ENCODE data around the gene ITPR1.

Gene ITPR1

GRCh38 chr3:4548356-4548755, 55.2 kb downstream of the ITPR1 start:
- in situ Hi-C loops (cut with MboI; ENCODE audit: low pct_unique_long_range_greater_than_20kb, low sequenced_read_pairs, unreplicated experiment): no loop called here
- DNase-seq (ENCODE audit: low spot score): no peak
- TF ChIP-seq CTCF (IDR thresholded peaks at IDR 0.05; ENCODE audit: extremely low read depth, insufficient read depth, missing control alignments): no peak

GRCh38 chr3:4548780-4549179, 55.6 kb downstream of the ITPR1 start:
- in situ Hi-C loops (cut with MboI; ENCODE audit: low pct_unique_long_range_greater_than_20kb, low sequenced_read_pairs, unreplicated experiment): no loop called here
- TF ChIP-seq CTCF (IDR thresholded peaks at IDR 0.05; ENCODE audit: extremely low read depth, insufficient read depth, missing control alignments): no peak
- no peak for DNase-seq (ENCODE audit: low spot score)

GRCh38 chr3:4549896-4550295, 56.7 kb downstream of the ITPR1 start:
- DNase-seq (ENCODE audit: low spot score): no peak
- no peak for TF ChIP-seq CTCF (IDR thresholded peaks at IDR 0.05; ENCODE audit: extremely low read depth, insufficient read depth, missing control alignments)

GRCh38 chr3:4551051-4551711, 58.0 kb downstream of the ITPR1 start:
- in situ Hi-C loops (cut with MboI; ENCODE audit: low pct_unique_long_range_greater_than_20kb, low sequenced_read_pairs, unreplicated experiment): no loop called here
- TF ChIP-seq CTCF (IDR thresholded peaks at IDR 0.05; ENCODE audit: extremely low read depth, insufficient read depth, missing control alignments): no peak
- DNase-seq (ENCODE audit: low spot score): no peak

More at GRCh38 chr3:4549896-4550295, 56.7 kb downstream of the ITPR1 start:
- in situ Hi-C loops (cut with MboI; ENCODE audit: low pct_unique_long_range_greater_than_20kb, low sequenced_read_pairs, unreplicated experiment): no loop called here

GRCh38 chr3:4551794-4552442, 58.8 kb downstream of the ITPR1 start:
- in situ Hi-C loops (cut with MboI; ENCODE audit: low pct_unique_long_range_greater_than_20kb, low sequenced_read_pairs, unreplicated experiment): no loop called here
- no peak for DNase-seq (ENCODE audit: low spot score)
- no peak for TF ChIP-seq CTCF (IDR thresholded peaks at IDR 0.05; ENCODE audit: extremely low read depth, insufficient read depth, missing control alignments)

GRCh38 chr3:4552811-4553210, 59.7 kb downstream of the ITPR1 start:
- in situ Hi-C loops (cut with MboI; ENCODE audit: low pct_unique_long_range_greater_than_20kb, low sequenced_read_pairs, unreplicated experiment): no loop called here
- TF ChIP-seq CTCF (IDR thresholded peaks at IDR 0.05; ENCODE audit: extremely low read depth, insufficient read depth, missing control alignments): no peak
- no peak for DNase-seq (ENCODE audit: low spot score)
